GM12892 (cell line): ENCODE results near the gene ROR1.
"Not testable (repeated sequence)": the region's sequence is repeated elsewhere in the genome, so short reads cannot be mapped to it uniquely, and the experiment has no call there.

ENCODE experiments used
- DNase-seq: peaks from one replicate; pipeline ENCODE4 v3.0.0; 2011; ENCODE audit not compliant: insufficient read length
- FAIRE-seq: peaks from 2 replicates; lab custom pipeline; 2011; peaks lifted over from hg19 to GRCh38; lab: Jason Lieb, UNC
- POLR2A ChIP-seq: IDR thresholded peaks from 2 replicates; pipeline ENCODE4 v1.6.1; 2011; ENCODE audit warnings: low read depth, low read length, control low read depth
- POLR2AphosphoS5 ChIP-seq: IDR thresholded peaks from 2 replicates; pipeline ENCODE4 v1.6.1; 2011; ENCODE audit warnings: low read depth, low read length, control low read depth
- TAF1 ChIP-seq: IDR thresholded peaks from 2 replicates; pipeline ENCODE4 v1.6.1; 2011; ENCODE audit warnings: low read depth, mild to moderate bottlenecking, control low read depth, low read length, borderline replicate concordance

The ROR1 gene

GRCh38 chr1:64220241-64220640 is 446.4 kb downstream of the ROR1 start:
- no peak for FAIRE-seq
- DNase-seq: no peak
- TF ChIP-seq POLR2AphosphoS5 (no peak), TAF1 (no peak), POLR2A (no peak)

GRCh38 chr1:64223329-64224151 is 449.7 kb downstream of the ROR1 start:
- FAIRE-seq: no peak

GRCh38 chr1:64224236-64224635 is 450.4 kb downstream of the ROR1 start:
- FAIRE-seq, DNase-seq: not testable (repeated sequence)

More at GRCh38 chr1:64223329-64224151, 449.7 kb downstream of the ROR1 start:
- no peak for DNase-seq
- TF ChIP-seq POLR2AphosphoS5 (no peak), POLR2A (no peak), TAF1 (no peak)

- FAIRE-seq (no peak), DNase-seq (no peak)
- no peak for TF ChIP-seq TAF1
- no peak for TF ChIP-seq POLR2A
- no peak for TF ChIP-seq POLR2AphosphoS5
Observed at GRCh38 chr1:64228167-64228957, 454.5 kb downstream of the ROR1 start.

- TF ChIP-seq TAF1 (no peak), POLR2AphosphoS5 (no peak), POLR2A (no peak)
- FAIRE-seq (no peak), DNase-seq (no peak)
Observed at GRCh38 chr1:64229307-64229706, 455.5 kb downstream of the ROR1 start.
